Kidney (tissue), 14 donors: ENCODE measurements around the gene IQCK. TPM values are rescaled to one million over a fixed set of nuclear protein-coding genes. Genes with fewer than 3 reads are reported as not detected.

Experiments
- DNase-seq, 5 donors: peaks; one replicate each; pipeline ENCODE4 v3.0.0-alpha.2; 2013 to 2020
- FAIRE-seq: peaks from 2 replicates; lab custom pipeline; 2012; peaks lifted over from hg19 to GRCh38; lab: Jason Lieb, UNC
- H3K27ac ChIP-seq, 2 donors: one replicate each; pipeline ENCODE4 v1.7.0; 2013; ENCODE audit warnings: low read depth in 2 of 2, low read length in 2 of 2, inconsistent platforms in 1 of 2
- H3K27me3 ChIP-seq: one replicate; pipeline ENCODE4 v1.7.1; 2013; ENCODE audit warnings: low read length, inconsistent platforms; ENCODE audit not compliant: control insufficient read depth, insufficient read depth
- H3K36me3 ChIP-seq, 3 donors: one replicate each; pipeline versions ENCODE4 v1.7.0 to v1.7.1; 2013; ENCODE audit warnings: low read length in 3 of 3, control low read depth in 1 of 3, inconsistent platforms in 1 of 3; ENCODE audit not compliant: insufficient read depth in 3 of 3, control insufficient read depth in 2 of 3
- H3K4me1 ChIP-seq, 3 donors: one replicate each; pipeline versions ENCODE4 v1.7.0 to v1.7.1; 2013; ENCODE audit warnings: low read length in 3 of 3, inconsistent platforms in 1 of 3, low read depth in 1 of 3; ENCODE audit not compliant: control insufficient read depth in 2 of 3, insufficient read depth in 2 of 3
- H3K4me3 ChIP-seq, 3 donors: one replicate each; pipeline versions ENCODE4 v1.7.0 to v1.8.1; 2013; ENCODE audit warnings: low read length in 3 of 3, control low read depth in 1 of 3, inconsistent platforms in 1 of 3
- H3K9ac ChIP-seq, 3 donors: one replicate each; pipeline versions ENCODE4 v1.7.0 to v1.7.1; 2013; ENCODE audit warnings: low read length in 3 of 3, control low read depth in 1 of 3, inconsistent platforms in 1 of 3
- H3K9me3 ChIP-seq, 3 donors: one replicate each; pipeline versions ENCODE4 v1.7.0 to v1.7.1; 2013; ENCODE audit warnings: low read length in 3 of 3, control low read depth in 1 of 3, inconsistent platforms in 1 of 3; ENCODE audit not compliant: control insufficient read depth in 2 of 3, insufficient read depth in 1 of 3
- CTCF ChIP-seq: IDR thresholded peaks from 3 replicates; pipeline ENCODE4 v1.5.1; 2012; ENCODE audit warnings: mild to moderate bottlenecking, moderate library complexity, borderline replicate concordance; ENCODE audit not compliant: insufficient read depth; ENCODE audit errors: extremely low read depth
- intact Hi-C: fragments of 100-400 bp; cut with DNase I; formaldehyde crosslinking; loops from one replicate; pipeline ENCODE4 v1.11.1; 2022
- polyA plus RNA-seq: library from polyadenylated mRNA; stranded (reverse); fragments of 350-450 nt; fragmentation: Illumina TruSeq; extraction: RNeasy Lipid Tissue Mini Kit (QIAGEN cat#74804); gene quantifications from one replicate; pipeline ENCODE4 v1.2.3, GENCODE V29; 2014; ENCODE audit warnings: low read depth, low replicate concordance; ENCODE audit not compliant: insufficient read depth
- total RNA-seq: library from RNA; stranded (reverse); fragmentation: NEBNext Ultra II Directional; extraction: Animal tissue kit (Norgen Biotek cat#: 25700); gene quantifications from one replicate; pipeline ENCODE4 v1.2.1, GENCODE V29; 2021
- donor health status: control.
- donor health status: control.
- donor health status: control.
- donor health status: control.
- donor health status: control.
- donor health status: DM: yes; HTN: yes; CAD: no.
- donor health status: Normal renal cell carcinoma (clear cell type).

The IQCK gene
- total and polyA plus RNA-seq, 2 donors from 2014 or later: 35.4 to 38.1 TPM

GRCh38 chr16:19841184-19841583 is 123.1 kb downstream of the IQCK start:
- DNase-seq (no peak), FAIRE-seq (no peak)
- no peak for TF ChIP-seq CTCF
- Histone ChIP-seq H3K4me3 (no peak overlapping the region), H3K27me3 (no peaks in the 10 kb centered on the region), H3K9me3 (no peaks in the 10 kb centered on the region), H3K9ac (no peak overlapping the region), H3K27ac (no peak overlapping the region), H3K4me1 (peaks cover 0 to 2% (median 0%) of the 10 kb centered on the region in 3 donors), H3K36me3 (no peaks in the 10 kb centered on the region)
- intact Hi-C loops: no loop called here

GRCh38 chr16:19842426-19843157 is 124.5 kb downstream of the IQCK start:
- TF ChIP-seq CTCF: no peak
- H3K9ac ChIP-seq: no peak overlapping the region
- no peak overlapping the region for H3K4me3 ChIP-seq
- intact Hi-C loops: no loop called here
- DNase-seq: no peak
- H3K4me1 ChIP-seq: peaks cover 0 to 2% (median 0%) of the 10 kb centered on the region in 3 donors
- no peaks in the 10 kb centered on the region for H3K36me3 ChIP-seq
- FAIRE-seq: no peak
- H3K27me3 ChIP-seq: no peaks in the 10 kb centered on the region
- H3K27ac ChIP-seq: no peak overlapping the region
- H3K9me3 ChIP-seq: no peaks in the 10 kb centered on the region

DNA sequence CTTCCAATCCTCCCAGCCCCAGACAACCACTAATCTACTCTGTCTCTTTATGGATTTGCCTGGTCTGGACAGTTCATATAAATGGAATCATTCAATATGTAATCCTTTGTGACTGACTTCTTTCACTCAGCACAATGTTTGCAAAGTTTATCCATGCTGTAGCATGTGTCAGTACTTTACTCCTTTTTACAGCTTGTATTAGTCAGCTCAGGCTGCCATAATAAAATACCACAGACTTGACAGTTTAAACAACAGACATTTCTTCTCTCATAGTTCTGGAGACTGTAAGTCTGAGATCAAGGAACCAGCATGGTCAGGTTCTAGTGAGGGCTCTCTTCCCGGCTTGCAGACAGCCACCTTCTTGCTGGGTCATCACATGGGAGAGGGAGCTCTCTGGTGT is 125.3 kb downstream of the IQCK start:
- H3K36me3 ChIP-seq: no peaks in the 10 kb centered on the region
- no peak for TF ChIP-seq CTCF
- intact Hi-C loops: no loop called here
- no peak for FAIRE-seq
- H3K27me3 ChIP-seq: no peaks in the 10 kb centered on the region
- H3K27ac ChIP-seq: no peak overlapping the region
- H3K9ac ChIP-seq: no peak overlapping the region
- H3K4me1 ChIP-seq: peaks cover 0 to 2% (median 0%) of the 10 kb centered on the region in 3 donors
- H3K9me3 ChIP-seq: no peaks in the 10 kb centered on the region
- no peak for DNase-seq
- H3K4me3 ChIP-seq: no peak overlapping the region
